ENCODE data around the gene TMEM183A. TPM values are rescaled to one million over a fixed set of nuclear protein-coding genes. Genes with fewer than 3 reads are reported as not detected.

TMEM183A gene
- total and polyA plus RNA-seq, 2 experiments from 2014 or later = 55.1 to 128 TPM

DNA sequence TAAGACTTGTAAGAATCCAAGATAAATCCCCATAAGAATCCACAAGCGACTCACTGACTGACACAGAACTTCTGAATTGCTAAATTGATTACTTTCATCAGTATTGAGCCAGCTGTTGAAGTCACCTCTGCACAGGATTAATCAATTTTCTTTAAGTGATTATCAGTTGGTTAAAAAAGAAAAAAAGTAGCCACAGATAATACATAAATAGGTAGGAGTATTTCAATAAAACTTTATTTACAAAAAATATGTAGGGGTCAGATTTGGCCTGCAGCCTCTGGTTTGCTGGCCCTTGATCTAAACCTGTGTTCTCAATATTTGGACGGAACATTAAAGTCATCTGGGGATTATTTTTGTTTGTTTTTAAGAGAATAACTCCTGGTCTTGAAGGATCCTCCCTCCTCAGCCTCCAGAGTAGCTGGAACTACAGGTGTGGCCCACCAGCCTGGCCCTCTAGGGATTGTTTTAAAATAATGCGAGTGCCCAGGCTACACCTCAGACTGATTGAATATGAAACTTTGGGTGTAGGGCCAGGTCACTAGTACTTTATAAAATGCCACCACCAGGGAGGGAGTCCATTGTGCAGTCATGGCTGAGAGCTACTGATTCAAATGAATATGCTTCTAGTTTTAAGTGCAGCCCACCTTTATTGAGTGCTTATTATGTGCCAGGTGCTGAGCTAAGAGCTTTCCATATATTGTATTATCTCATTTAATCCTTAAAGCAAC, 6.8 kb upstream of the TMEM183A start:
- Histone ChIP-seq H4K20me1 (replicated peaks; ENCODE audit: insufficient read depth) (no peaks in the 10 kb centered on the region), H3K9me2 (ENCODE audit: insufficient read depth) (no peaks in the 10 kb centered on the region), H3K4me2 (no peak overlapping the region), H3F3A (replicated peaks; ENCODE audit: low read depth) (no peaks in the 10 kb centered on the region), H3K27ac (ENCODE audit: low read depth) (no peak overlapping the region), H3K4me3 (no peak overlapping the region), H2AFZ (no peak overlapping the region), H3K4me1 (ENCODE audit: insufficient read depth) (peaks cover 13% of the 10 kb centered on the region), H3K27me3 (ENCODE audit: insufficient read depth) (no peaks in the 10 kb centered on the region), H3K36me3 (ENCODE audit: insufficient read depth) (no peaks in the 10 kb centered on the region), H3K79me2 (replicated peaks; ENCODE audit: insufficient read depth) (no peaks in the 10 kb centered on the region)
- no peaks in the 10 kb centered on the region for H3K9me3 Mint-ChIP-seq
- TF ChIP-seq JUNB (IDR thresholded peaks at IDR 0.05; ENCODE audit: unreplicated experiment) = no peak
- no peak for TF ChIP-seq CTCF (conservative IDR thresholded peaks at IDR 0.05; ENCODE audit: low read depth in 2 of 2)
- TF ChIP-seq, protein P1, sequence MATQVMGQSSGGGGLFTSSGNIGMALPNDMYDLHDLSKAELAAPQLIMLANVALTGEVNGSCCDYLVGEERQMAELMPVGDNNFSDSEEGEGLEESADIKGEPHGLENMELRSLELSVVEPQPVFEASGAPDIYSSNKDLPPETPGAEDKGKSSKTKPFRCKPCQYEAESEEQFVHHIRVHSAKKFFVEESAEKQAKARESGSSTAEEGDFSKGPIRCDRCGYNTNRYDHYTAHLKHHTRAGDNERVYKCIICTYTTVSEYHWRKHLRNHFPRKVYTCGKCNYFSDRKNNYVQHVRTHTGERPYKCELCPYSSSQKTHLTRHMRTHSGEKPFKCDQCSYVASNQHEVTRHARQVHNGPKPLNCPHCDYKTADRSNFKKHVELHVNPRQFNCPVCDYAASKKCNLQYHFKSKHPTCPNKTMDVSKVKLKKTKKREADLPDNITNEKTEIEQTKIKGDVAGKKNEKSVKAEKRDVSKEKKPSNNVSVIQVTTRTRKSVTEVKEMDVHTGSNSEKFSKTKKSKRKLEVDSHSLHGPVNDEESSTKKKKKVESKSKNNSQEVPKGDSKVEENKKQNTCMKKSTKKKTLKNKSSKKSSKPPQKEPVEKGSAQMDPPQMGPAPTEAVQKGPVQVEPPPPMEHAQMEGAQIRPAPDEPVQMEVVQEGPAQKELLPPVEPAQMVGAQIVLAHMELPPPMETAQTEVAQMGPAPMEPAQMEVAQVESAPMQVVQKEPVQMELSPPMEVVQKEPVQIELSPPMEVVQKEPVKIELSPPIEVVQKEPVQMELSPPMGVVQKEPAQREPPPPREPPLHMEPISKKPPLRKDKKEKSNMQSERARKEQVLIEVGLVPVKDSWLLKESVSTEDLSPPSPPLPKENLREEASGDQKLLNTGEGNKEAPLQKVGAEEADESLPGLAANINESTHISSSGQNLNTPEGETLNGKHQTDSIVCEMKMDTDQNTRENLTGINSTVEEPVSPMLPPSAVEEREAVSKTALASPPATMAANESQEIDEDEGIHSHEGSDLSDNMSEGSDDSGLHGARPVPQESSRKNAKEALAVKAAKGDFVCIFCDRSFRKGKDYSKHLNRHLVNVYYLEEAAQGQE (IDR thresholded peaks at IDR 0.05; ENCODE audit: unreplicated experiment) = no peak
- TF ChIP-seq POLR2AphosphoS5 (IDR thresholded peaks at IDR 0.05; ENCODE audit: low read depth) = no peak
- TF ChIP-seq CREB1 (CRISPR knock-in tag; IDR thresholded peaks at IDR 0.05; ENCODE audit: low read depth) = no peak
- TF ChIP-seq, protein P2, sequence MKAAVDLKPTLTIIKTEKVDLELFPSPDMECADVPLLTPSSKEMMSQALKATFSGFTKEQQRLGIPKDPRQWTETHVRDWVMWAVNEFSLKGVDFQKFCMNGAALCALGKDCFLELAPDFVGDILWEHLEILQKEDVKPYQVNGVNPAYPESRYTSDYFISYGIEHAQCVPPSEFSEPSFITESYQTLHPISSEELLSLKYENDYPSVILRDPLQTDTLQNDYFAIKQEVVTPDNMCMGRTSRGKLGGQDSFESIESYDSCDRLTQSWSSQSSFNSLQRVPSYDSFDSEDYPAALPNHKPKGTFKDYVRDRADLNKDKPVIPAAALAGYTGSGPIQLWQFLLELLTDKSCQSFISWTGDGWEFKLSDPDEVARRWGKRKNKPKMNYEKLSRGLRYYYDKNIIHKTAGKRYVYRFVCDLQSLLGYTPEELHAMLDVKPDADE (IDR thresholded peaks at IDR 0.05) = no peak
- H3K4me3 Mint-ChIP-seq = no peak overlapping the region
- H3K27me3 Mint-ChIP-seq (ENCODE audit: insufficient read depth, low read depth, poor library complexity) = peaks cover under 1% of the 10 kb centered on the region
- no peak overlapping the region for H3K27ac Mint-ChIP-seq
- peaks cover 19% of the 10 kb centered on the region for H3K4me1 Mint-ChIP-seq
- DNase-seq (ENCODE audit: low spot score) = no peak
- ATAC-seq = no peak
- H3K36me3 Mint-ChIP-seq (ENCODE audit: low read depth) = no peaks in the 10 kb centered on the region

DNA sequence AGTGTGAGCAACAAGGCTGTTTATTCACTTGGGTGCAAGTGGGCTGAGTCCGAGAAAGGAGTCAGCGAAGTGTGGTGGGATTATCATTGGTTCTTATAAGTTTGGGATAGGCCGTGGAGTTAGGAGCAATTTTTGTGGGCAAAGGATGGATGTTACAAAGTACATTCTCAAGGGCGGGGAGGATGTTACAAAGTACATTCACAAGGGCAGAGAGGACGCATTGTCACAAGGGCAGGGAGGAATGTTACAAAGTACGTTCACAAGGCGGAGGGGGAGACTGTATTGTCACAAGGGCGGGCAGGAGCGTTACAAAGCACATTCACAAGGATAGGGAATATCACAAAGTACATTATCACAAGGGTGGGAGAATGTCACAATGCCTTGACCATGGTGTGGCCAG, 5.2 kb upstream of the TMEM183A start:
- Mint-ChIP-seq H3K4me3 (no peak overlapping the region), H3K27ac (peak overlapping the region; percentile 54), H3K27me3 (ENCODE audit: insufficient read depth, low read depth, poor library complexity) (peaks cover 5% of the 10 kb centered on the region), H3K9me3 (no peaks in the 10 kb centered on the region), H3K4me1 (peaks cover 23% of the 10 kb centered on the region), H3K36me3 (ENCODE audit: low read depth) (no peaks in the 10 kb centered on the region)
- peaks cover 17% of the 10 kb centered on the region for H3K4me1 ChIP-seq (ENCODE audit: insufficient read depth)
- no peaks in the 10 kb centered on the region for H3K9me2 ChIP-seq (ENCODE audit: insufficient read depth)
- H3K36me3 ChIP-seq (ENCODE audit: insufficient read depth) = no peaks in the 10 kb centered on the region
- no peak for DNase-seq (ENCODE audit: low spot score)
- no peak overlapping the region for H3K27ac ChIP-seq (ENCODE audit: low read depth)
- H3K4me3 ChIP-seq = no peak overlapping the region
- no peaks in the 10 kb centered on the region for H4K20me1 ChIP-seq (replicated peaks; ENCODE audit: insufficient read depth)
- H3K79me2 ChIP-seq (replicated peaks; ENCODE audit: insufficient read depth) = no peaks in the 10 kb centered on the region
- ATAC-seq = no peak
- H3K4me2 ChIP-seq = no peak overlapping the region
- peak overlapping the region; percentile 84; the same call in 1 of the 2 replicates for H2AFZ ChIP-seq
- H3K27me3 ChIP-seq (ENCODE audit: insufficient read depth) = no peaks in the 10 kb centered on the region
- H3F3A ChIP-seq (replicated peaks; ENCODE audit: low read depth) = peaks cover 3% of the 10 kb centered on the region; the same call in 1 of the 2 replicates
- TF ChIP-seq ZNF331 (CRISPR knock-in tag; IDR thresholded peaks at IDR 0.05; ENCODE audit: low read depth) = no peak
- TF ChIP-seq ZNF114 (CRISPR knock-in tag; IDR thresholded peaks at IDR 0.05) = no peak
- TF ChIP-seq NANOG (IDR thresholded peaks at IDR 0.05; ENCODE audit: borderline replicate concordance) = no peak
- TF ChIP-seq CTCF (conservative IDR thresholded peaks at IDR 0.05; ENCODE audit: low read depth in 2 of 2) = no peak
- TF ChIP-seq EZH2 (IDR thresholded peaks at IDR 0.05; ENCODE audit: low read depth, unreplicated experiment) = no peak
- TF ChIP-seq, protein P1 (IDR thresholded peaks at IDR 0.05; ENCODE audit: unreplicated experiment) = no peak
- no peak for TF ChIP-seq CREB1 (CRISPR knock-in tag; IDR thresholded peaks at IDR 0.05; ENCODE audit: low read depth)
- TF ChIP-seq EZH2phosphoT487 (IDR thresholded peaks at IDR 0.05; ENCODE audit: unreplicated experiment) = no peak
